HG03280 (cell line): ENCODE results near the gene CNTN5.

Source experiments
- ATAC-seq: cut with Tn5 transposase; IDR thresholded peaks from one replicate; pipeline ENCODE4 v1.9.1; 2021; ENCODE audit warnings: mild to moderate bottlenecking, moderate library complexity; ENCODE audit not compliant: unreplicated experiment

Gene CNTN5

DNA sequence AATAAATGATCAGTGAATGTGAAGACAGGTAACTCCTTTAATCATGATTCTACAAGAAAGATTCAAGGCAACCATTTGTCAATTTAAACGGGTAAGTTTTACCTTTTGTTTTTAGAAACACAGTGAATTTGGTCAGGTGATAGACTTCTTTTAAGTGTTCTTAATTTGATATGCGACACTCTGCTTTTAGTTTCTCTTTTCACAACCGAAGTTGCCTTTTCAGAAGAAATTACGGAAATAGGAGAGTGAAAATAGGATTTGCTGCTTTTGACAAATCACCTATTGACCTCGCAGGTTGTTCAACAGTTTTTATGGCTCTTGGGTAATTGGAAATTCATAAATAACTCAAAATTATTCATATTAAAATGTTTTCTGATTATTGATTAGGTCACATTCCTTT lies 142.1 kb downstream of the CNTN5 start:
- ATAC-seq, result no peak

DNA sequence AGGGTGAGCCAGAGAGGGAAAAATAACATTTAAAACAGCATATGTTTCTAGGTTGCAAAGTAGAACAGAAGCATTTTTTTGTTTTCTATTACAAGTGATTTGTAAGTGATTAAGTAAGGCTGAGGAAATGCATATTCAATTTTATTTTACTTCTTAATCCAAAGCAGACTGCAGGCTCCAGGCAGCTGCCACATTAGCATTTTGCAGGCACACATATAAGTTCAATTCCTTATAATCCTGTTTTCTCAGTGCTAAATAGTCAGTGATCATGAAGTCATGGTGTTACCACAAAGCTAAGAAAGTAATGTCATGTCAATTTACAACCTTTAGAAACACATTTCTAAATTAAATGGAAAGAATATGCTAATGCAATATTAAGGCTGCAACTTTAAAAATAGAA lies 149.8 kb downstream of the CNTN5 start:
- no peak for ATAC-seq

DNA sequence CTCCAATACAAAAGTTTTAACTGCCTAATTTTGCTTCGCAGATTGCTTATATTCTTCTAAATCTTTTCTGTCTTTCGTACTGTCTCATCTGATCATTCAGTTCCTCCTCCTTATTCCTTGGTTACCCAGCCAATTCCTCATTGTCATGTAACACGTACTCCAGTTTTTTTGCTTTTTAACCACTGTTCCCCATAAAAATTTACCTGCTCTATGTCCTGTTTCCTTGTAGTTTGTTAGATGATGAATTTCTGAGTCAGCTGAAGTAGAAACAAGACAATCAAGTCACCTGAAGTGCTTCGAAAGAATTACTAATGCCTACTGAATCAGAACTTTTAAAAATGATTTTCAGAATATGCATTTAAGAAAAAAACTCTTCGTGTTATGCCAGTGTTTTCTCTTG lies 150.6 kb downstream of the CNTN5 start:
- no peak for ATAC-seq

DNA sequence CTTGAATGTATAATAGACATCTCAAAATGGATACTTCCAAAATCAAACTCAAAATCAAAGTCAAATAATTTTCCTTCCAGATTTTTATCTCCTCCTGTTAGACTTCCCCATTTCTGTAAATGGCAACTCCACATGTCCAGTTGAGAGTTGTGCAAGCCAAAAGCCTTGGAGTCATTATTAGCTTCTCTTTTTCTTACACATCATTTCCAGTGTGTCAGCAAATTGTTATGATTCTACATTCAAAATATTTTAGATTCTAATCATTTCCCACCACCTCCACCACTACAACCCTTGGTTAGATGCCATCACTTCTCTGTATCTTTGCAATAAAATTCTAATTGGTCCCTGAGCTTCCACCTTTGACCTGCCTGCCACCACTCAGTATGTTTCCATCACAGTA lies 155.7 kb downstream of the CNTN5 start:
- no peak for ATAC-seq

DNA sequence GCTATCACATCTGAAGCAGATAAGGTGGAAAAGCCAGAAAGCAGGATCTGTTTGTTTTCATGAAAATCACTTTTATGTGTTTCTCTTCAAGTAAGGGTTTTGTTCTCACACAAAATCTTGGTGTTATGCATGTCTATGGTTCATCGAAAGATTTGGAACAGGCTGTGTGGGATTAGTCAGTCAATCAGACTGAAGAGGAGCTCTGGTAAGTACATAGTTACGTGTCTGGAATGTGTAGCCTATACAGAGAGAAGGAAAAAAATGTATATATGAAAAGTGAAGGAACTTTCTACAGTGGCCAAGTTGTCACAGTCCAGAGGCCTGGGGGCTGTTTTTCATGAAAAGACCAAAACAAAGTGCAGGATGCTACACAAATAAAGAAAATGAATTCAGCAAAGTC lies 156.7 kb downstream of the CNTN5 start:
- no peak for ATAC-seq

DNA sequence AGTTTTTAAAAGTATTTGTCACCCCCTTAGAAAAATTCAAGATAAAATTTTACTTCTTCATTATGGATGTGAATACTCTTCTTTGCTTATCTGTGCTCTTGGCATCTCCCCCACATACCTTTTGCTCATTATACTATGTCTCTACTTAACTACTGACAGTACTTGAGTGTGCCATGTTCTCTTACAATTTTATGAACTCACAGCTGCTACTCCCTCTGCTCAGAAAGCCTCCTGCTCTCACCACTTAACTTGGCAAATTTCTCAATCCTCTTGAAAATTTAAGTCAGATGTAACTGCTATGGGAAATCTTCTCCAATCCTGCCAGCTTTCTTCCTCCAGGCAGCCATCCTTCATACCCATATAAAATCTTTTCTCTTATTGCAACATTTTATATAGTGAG lies 163.4 kb downstream of the CNTN5 start:
- no peak for ATAC-seq

DNA sequence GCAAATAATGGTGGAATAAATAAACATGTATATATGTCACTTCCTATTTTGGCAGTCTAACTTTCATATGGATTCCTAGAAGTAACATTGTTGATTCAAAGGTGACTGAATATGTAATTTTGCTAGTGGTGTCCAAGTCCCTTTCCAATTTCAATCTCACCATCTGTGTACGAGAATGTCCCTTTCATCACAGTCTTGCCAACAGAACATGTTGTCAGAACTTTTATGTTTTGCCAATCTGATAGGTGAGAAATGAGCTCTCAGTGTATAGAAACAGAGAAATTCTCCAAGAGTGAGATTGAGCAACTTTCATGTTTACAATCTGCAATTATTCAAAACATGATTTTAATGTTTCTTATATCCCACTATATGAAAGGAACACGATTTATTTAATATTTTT lies 167.5 kb downstream of the CNTN5 start:
- no peak for ATAC-seq

DNA sequence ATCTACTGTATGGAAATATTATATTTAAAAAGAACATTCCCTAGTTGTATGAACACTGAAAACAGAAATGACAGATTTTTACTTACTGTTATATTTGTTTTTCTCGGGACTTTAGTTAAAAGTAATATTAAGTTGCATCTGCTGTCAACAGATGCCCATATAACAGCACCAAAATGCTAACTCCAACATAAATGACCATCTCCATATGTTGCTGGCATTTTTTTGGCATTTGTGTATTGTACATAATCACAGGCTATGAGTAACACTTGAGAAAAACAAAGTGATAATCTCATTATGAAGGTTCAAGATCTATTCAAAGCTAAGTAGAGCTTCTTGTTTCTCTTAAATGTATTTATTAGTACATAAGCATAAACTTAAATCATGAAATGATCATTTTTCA lies 172.0 kb downstream of the CNTN5 start:
- ATAC-seq, result no peak

DNA sequence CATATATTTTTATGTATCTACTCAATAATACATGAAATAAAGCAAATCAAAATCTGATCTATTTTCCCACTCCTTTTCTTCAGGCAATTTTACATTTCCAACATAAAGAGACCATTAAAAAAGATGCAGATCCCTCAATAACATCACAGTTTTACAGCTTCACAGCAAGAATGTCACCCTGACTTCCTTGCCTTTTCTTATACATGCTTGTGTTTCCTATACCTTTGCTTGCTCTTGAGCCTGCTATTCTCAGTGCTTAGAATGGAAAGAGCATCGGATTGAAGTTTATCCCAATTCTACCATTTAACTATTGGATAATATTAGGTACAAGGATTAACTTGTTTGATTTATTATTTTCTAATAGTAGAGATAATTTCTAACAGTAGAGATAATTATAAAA lies 176.7 kb downstream of the CNTN5 start:
- ATAC-seq, result no peak

DNA sequence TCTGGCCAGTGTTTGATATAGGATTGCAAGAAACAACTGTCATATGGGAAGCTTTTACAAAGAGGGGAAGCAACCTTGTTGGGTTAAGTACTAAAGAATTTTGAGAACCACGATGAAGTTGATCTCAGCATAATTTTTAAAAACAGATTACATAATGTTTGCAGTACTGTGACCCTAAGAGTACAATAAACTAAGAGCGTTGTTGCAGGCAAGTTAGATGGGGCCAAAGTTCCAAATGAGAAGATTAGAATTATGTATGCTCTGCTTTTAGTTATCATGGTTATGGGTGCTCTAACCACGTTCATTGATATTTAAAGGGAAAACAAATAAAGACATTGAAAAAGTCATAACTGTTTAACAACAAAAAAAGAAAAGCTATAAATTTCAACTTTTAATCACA lies 177.5 kb downstream of the CNTN5 start:
- no peak for ATAC-seq

DNA sequence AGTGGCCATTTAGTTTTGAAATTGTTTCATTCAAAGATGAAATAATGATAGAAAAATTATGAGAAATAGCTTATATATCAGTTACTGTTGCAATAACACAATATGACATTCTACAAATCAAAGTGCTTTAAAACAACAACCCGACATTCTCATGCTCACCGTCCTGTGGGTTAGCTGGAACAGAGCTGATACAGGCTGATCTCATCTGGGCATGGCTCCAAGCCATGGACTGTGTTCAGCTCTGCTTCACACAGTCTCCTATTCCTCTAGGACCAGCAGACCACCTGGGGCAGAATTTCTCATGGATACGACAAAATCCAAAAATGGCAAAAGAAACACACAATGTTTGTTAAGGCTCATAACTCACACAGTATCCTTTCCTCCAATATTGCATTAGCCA lies 178.6 kb downstream of the CNTN5 start:
- no peak for ATAC-seq

DNA sequence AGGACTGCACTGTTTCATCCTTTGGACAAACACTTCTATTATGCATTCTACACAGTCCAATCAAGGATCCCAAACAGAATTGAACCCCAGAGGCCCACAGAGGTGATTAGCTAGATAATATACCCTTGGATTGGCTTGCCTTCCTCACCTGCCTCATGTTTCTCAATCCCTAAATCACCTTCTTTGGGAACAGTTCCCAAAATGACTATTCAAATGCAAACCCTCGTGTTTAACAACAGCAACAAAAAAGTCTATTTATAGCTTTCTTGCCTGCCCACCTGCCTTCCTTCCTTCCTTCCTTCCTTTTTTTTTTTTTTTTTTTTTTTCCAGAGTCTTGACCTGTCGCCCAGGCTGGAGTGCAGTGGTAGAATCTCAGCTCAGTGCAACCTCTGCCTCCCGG lies 180.0 kb downstream of the CNTN5 start:
- no peak for ATAC-seq

DNA sequence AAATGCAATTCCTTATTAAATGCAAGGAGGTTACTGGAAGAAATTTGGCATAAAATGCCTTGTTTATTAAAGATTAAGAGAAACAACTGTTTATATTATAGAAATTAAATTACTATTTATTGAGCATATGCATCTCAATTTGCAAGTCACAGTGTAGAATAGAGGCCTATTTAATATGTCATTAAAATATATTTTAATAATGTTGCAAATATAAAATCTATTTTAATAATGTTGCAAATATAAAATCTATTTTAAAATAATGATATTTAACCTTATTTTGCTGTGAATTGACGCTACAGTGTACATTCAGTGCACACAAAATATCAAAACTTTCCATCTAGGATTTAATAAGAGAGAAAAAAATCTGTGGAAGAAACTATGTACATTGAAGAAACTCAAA lies 188.1 kb downstream of the CNTN5 start:
- no peak for ATAC-seq

DNA sequence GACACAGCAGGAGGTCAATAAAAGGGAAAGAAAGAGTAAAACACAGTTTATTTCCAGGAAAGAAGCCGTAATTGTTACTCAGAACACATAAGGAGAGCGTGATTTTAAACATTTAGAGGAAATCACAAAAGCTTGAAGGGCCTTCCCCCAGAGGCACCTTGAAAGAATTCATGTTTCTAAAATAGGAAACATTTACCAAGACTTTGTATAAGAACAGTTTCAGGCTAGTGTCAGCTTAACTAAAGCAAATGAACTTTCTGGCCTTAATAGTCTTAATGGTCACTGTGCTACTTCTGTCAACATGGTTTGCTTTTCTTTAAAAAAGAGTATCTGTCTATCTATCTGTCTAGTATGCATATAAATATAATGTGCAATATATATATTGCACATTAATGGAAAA lies 208.8 kb downstream of the CNTN5 start:
- ATAC-seq, result no peak

DNA sequence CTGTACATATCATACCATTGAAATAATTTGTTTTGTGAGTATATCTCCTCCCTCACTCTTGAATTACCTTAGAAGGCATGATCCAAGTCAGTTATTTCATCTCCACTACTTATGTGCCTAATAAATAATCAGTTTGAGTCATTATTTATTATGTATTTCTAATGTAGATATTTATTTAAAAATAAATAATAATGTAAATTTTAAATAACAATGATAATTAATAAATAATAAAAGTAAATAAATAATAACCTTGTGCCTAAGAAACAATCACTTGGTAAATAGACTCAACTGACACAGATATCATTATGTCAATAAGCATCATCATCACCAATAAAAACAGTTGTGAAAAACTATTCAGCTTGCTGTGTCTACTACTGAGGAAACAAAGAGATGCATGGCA lies 213.8 kb downstream of the CNTN5 start:
- ATAC-seq, result no peak

DNA sequence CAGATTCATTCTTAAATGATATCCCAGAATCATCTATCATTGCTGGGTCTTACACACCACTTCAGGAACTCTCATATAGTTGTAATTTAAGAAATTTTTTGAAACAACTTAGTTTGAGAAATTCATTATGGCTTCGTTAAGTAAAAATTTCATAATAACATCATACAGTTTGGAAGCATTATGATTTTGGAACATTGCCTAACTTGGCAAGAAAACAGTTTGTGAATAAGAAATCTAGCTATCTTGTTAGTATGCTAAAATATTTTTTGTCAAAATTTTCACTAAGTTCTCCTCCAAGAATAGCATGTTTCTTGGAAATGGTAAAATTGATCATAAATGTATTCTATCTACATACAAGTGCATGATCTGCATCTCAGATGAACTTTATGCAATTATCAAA lies 217.7 kb downstream of the CNTN5 start:
- no peak for ATAC-seq

DNA sequence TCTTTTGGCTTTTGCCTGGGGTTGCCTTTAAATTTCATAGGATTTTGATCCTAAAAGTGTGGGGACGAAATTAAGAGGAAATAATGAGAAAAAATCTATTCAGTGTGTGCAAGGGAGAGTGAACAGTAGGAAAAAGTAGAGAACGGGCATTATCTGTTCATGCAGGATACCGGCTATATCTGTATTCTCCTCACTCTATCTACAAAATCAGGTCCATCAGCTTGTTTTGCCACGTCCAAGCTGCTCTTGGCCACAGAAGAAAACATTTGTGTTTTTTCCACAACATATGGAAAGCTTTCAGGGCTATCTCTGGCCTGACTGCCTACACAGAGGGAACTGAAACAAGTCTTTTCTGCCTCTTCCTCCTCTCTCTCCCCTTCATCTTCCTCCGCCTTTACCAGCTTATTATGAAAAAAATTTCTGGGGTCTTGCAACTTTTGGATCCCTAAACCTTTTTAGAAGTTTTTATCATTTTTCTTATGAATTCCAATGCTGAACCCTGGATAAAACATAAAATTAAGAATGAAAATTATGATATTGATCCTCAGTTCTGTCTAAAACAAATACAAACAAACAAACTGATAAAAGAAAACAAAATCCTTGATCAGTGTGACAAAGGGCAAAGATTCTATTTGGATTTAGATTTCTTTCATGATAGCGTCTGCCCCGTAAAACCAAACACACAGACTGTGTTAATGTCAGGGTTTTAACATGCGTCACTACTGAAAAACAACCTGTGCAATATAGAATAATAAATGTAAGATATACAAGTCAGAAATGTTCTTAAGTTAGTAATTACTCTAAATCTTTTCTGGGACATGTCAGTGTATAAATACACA lies 219.7 kb downstream of the CNTN5 start:
- no peak for ATAC-seq

DNA sequence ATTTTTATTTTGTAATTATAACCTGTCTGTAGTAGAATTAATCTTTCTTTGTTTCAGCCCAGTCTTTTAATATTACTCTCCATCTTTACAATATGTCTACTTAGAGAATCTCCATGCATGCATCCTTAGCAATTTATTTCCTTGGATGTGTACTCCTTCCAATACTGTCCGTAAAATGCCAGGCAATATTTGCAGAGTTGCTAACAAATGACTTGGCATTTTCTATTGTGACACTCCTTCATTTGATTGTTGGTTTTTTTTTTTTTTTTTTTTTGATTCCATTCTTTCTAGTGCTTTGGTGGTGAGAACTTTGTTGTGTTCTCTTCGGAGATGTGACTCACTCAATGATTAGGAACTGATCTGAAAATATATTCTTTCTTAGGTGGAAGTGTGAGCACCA lies 220.3 kb downstream of the CNTN5 start:
- ATAC-seq, result no peak

DNA sequence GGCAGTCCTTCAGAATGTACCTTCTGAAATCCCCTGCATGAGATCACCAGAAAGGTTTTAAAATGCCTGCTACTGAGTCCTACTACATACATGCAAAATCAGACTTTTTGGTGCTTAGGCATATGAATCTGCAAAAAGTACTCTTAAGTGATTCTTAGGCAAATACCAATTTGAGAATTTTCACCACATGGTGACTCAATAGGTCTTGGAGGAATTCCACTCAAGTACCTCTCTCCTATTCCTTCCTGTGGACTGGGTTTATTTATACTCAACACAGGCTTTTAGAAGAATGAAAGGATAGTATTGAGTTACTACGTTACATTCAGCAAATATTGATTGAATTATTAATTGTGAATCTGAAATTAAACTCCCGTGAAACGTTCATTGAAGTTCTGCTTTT lies 223.9 kb downstream of the CNTN5 start:
- ATAC-seq, result no peak

DNA sequence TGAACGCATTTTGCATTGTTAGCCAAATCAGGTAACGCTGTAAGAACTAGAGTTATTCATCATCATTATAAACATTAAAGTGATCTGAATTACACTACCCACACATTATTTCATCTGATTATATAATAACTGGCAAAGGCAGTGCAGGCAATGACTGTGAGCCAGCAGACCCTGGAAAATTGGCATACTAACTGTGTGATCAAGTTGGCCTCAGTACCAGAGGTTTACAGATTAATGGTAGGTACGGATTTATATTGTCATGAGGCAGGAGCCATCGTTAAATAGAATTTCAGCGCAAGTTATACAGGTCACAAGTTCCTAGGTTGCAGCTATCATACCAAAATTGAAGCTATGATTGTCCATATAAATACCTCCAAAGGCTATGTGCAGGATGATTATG lies 225.4 kb downstream of the CNTN5 start:
- no peak for ATAC-seq

DNA sequence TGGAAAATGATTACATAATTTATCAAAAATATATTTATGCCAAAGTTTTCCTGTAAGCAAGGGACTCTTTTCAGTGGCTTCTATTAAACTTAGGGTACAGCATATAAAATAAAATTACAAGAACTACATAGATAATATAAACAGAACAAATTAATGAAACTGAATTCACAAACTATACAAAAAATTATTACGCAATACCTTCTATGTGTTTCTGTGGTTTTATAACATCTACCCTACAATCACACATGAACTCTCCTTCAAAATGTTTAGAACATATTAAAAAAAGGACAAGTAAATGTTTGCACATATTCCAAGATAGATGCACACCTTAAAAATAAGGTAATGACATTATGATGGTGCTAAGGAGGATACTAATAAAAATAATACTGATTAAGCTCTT lies 235.9 kb downstream of the CNTN5 start:
- ATAC-seq, result no peak

DNA sequence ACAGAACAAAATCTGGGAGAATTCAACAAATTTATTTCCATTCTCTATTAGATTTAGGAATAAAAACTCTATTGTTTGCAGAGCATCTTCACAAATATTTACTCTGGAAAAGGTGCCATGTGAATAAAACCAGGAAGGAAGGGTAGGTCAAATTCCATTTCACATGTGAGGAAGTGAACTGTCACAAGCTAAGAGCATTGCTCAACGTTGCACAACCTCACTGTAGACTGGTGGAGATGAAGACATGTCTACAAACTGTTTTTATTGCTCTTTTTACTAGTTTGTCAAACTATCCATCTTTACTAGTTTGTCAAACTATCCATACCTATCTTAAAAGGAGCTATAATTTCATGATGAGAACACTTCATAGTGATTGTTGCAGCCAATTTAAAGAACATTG lies 236.4 kb downstream of the CNTN5 start:
- ATAC-seq, result no peak

DNA sequence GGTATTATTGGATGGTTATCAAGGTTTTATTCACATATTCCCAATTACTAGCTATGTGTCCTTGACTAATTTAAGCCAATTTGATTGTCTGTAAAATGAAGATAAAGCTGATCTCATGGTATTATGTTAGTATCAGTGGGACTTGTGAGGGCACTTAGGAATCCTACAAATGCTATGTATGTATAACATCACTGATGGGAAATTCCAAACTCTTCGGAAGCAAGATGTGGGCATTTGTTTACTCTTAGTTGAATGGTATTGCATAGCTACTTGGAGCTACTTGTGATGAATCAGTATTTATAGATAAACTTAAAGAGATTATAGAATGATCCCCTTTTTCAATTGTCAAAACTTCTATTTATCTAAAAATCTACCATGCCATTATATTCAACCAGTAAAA lies 239.9 kb downstream of the CNTN5 start:
- ATAC-seq, result no peak
